Stomach (tissue), 4 donors: ENCODE measurements around the gene GRM3.

Source experiments
- EP300 ChIP-seq: sonication (generic); formaldehyde crosslinking; IDR thresholded peaks from one replicate; pipeline ENCODE4 v1.6.1; 2017; ENCODE audit warnings: antibody characterized with exemption
- POLR2A ChIP-seq, 4 donors: fragments of 450-650 bp; IDR thresholded peaks; one replicate each; pipeline ENCODE4 v1.6.1; 2016; ENCODE audit warnings: antibody characterized with exemption in 4 of 4, control low read depth in 2 of 4, mild to moderate bottlenecking in 1 of 4, moderate library complexity in 1 of 4
- POLR2AphosphoS5 ChIP-seq, 3 donors: sonication (generic); formaldehyde crosslinking; IDR thresholded peaks; one replicate each; pipeline ENCODE4 v1.6.1; 2016; ENCODE audit warnings: antibody characterized with exemption in 3 of 3
- TF ChIP-seq, protein P1 (sequence below), 7 experiments: fragments of 450-650 bp in 4 of 7; fragments of 200-600 bp in 3 of 7; sonication (generic) in 3 of 7; IDR thresholded peaks; one replicate each; pipeline ENCODE4 v1.5.1; 2016 to 2019; ENCODE audit warnings: antibody characterized with exemption in 7 of 7, control low read depth in 2 of 7, mild to moderate bottlenecking in 1 of 7

DNA sequence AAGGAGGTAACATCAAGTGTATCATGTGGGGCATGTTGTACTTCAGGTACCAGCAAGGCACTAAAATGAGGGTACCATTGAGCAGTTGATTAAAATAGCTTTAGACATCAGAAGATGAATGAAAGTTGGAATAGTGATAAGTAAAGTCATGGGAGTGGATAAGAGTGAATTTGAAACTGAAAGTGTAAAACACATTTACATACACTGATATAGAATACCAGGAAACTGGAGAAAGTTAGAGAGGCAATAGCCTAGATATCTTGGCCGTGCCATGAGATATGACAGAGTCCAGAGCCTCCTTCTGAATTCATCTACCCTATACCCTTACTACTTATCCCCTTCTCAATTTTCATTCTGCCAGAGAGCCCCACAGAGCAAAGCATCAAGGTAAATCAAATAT, 76.6 kb downstream of the GRM3 start:
- TF ChIP-seq, protein P1, sequence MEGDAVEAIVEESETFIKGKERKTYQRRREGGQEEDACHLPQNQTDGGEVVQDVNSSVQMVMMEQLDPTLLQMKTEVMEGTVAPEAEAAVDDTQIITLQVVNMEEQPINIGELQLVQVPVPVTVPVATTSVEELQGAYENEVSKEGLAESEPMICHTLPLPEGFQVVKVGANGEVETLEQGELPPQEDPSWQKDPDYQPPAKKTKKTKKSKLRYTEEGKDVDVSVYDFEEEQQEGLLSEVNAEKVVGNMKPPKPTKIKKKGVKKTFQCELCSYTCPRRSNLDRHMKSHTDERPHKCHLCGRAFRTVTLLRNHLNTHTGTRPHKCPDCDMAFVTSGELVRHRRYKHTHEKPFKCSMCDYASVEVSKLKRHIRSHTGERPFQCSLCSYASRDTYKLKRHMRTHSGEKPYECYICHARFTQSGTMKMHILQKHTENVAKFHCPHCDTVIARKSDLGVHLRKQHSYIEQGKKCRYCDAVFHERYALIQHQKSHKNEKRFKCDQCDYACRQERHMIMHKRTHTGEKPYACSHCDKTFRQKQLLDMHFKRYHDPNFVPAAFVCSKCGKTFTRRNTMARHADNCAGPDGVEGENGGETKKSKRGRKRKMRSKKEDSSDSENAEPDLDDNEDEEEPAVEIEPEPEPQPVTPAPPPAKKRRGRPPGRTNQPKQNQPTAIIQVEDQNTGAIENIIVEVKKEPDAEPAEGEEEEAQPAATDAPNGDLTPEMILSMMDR (IDR thresholded peaks at IDR 0.05) = no peak
- TF ChIP-seq POLR2AphosphoS5 (IDR thresholded peaks at IDR 0.05) = no peak
- no peak for TF ChIP-seq EP300
- TF ChIP-seq POLR2A (IDR thresholded peaks at IDR 0.05) = no peak
